Prostate gland (tissue), 2 donors: Measurements from ENCODE around the gene SPATA31C1.

Experiments
- CTCF ChIP-seq, 4 experiments: fragments of 200-600 bp in 2 of 4; fragments of 450-650 bp in 2 of 4; sonication (generic) in 2 of 4; IDR thresholded peaks; 1 replicate in 3 of 4; 2 replicates in 1 of 4; pipeline ENCODE4 v1.5.1; 2016 to 2019; ENCODE audit warnings: antibody characterized with exemption in 4 of 4, mild to moderate bottlenecking in 2 of 4, moderate library complexity in 2 of 4
- POLR2AphosphoS5 ChIP-seq: sonication (generic); formaldehyde crosslinking; IDR thresholded peaks from one replicate; pipeline ENCODE4 v1.6.1; 2017; ENCODE audit warnings: antibody characterized with exemption

- no peak for TF ChIP-seq CTCF (IDR thresholded peaks at IDR 0.05)
- TF ChIP-seq POLR2AphosphoS5, result no peak
Measured at GRCh38 chr9:87886210-87886932, 31.4 kb upstream of the SPATA31C1 start.
